GM12878 (cell line): Measurements from ENCODE around the gene GOLGA6B.
"Not testable (repeated sequence)": the region's sequence is repeated elsewhere in the genome, so short reads cannot be mapped to it uniquely, and the experiment has no call there.

Experiments used
- CTCF ChIP-seq, 3 experiments: IDR thresholded peaks in 2 of 3; conservative IDR thresholded peaks in 1 of 3; 2 replicates each; pipeline ENCODE4 v1.5.1; 2011; ENCODE audit warnings: low read depth in 3 of 3, low read length in 3 of 3, mild to moderate bottlenecking in 3 of 3, control low read depth in 2 of 3, moderate library complexity in 2 of 3, inconsistent platforms in 1 of 3, mixed read lengths in 1 of 3; ENCODE audit not compliant: control insufficient read depth in 2 of 3, insufficient read depth in 1 of 3; ENCODE audit errors: extremely low read depth in 1 of 3
- EP300 ChIP-seq, 2 experiments: fragments of 150-350 bp in 1 of 2; IDR thresholded peaks; 2 replicates each; pipeline ENCODE4 v1.6.1; 2011 to 2012; ENCODE audit warnings: low read depth in 2 of 2, low read length in 2 of 2, borderline replicate concordance in 1 of 2, improper control_type of control experiment in 1 of 2, inconsistent platforms in 1 of 2; ENCODE audit not compliant: control insufficient read depth in 1 of 2
- FOS ChIP-seq: IDR thresholded peaks from 3 replicates; pipeline ENCODE4 v1.6.1; 2011; ENCODE audit warnings: borderline replicate concordance; ENCODE audit not compliant: insufficient read length; ENCODE audit errors: extremely low read depth
- IKZF2 ChIP-seq, 2 experiments: fragments of 450-650 bp; IDR thresholded peaks; 2 replicates each; pipeline ENCODE4 v1.6.1; 2017; ENCODE audit warnings: mild to moderate bottlenecking in 2 of 2, moderate library complexity in 2 of 2
- JUND ChIP-seq: IDR thresholded peaks from 2 replicates; pipeline ENCODE4 v1.6.1; 2012; ENCODE audit warnings: low read depth, mild to moderate bottlenecking, low read length, improper control_type of control experiment, moderate library complexity
- MLLT1 ChIP-seq: fragments of 450-650 bp; IDR thresholded peaks from 2 replicates; pipeline ENCODE4 v1.6.1; 2016; ENCODE audit warnings: mild to moderate bottlenecking
- NFIC ChIP-seq: IDR thresholded peaks from 2 replicates; pipeline ENCODE4 v1.6.1; 2012; ENCODE audit warnings: low read depth, mild to moderate bottlenecking, inconsistent platforms, low read length, moderate library complexity
- POLR2A ChIP-seq: IDR thresholded peaks from 2 replicates; pipeline ENCODE4 v1.6.1; 2011; ENCODE audit warnings: low read depth, mild to moderate bottlenecking, low read length
- POLR2AphosphoS5 ChIP-seq: IDR thresholded peaks from 2 replicates; pipeline ENCODE4 v1.6.1; 2011; ENCODE audit warnings: mild to moderate bottlenecking, low read length, inconsistent platforms
- RAD21 ChIP-seq: IDR thresholded peaks from 2 replicates; pipeline ENCODE4 v1.6.1; 2011; ENCODE audit warnings: mild to moderate bottlenecking, low read depth, low read length, moderate library complexity; ENCODE audit not compliant: insufficient read depth
- RFX5 ChIP-seq: IDR thresholded peaks from 2 replicates; pipeline ENCODE4 v1.6.1; 2011; ENCODE audit warnings: low read depth, low read length, improper control_type of control experiment
- YY1 ChIP-seq: IDR thresholded peaks from 2 replicates; pipeline ENCODE4 v1.6.1; 2011; ENCODE audit warnings: low read depth, mild to moderate bottlenecking, low read length
- TF ChIP-seq, protein P1 (sequence below): IDR thresholded peaks from 2 replicates; pipeline ENCODE4 v1.6.1; 2012; ENCODE audit warnings: low read depth, low read length, improper control_type of control experiment
- TF ChIP-seq, protein P2 (sequence below): fragments of 450-650 bp; IDR thresholded peaks from 2 replicates; pipeline ENCODE4 v1.6.1; 2017; ENCODE audit warnings: antibody characterized with exemption, mild to moderate bottlenecking, moderate library complexity

GRCh38 chr15:72670656-72671352 lies 16.3 kb downstream of the GOLGA6B start:
- TF ChIP-seq CTCF (IDR thresholded peaks at IDR 0.05 in 2 of 3, conservative IDR thresholded peaks at IDR 0.05 in 1 of 3; ENCODE audit: control insufficient read depth in 2 of 3, extremely low read depth in 1 of 3, insufficient read depth in 1 of 3, low read depth in 3 of 3, low read length in 3 of 3) (peak; percentile 52 to 82 (median 77)), YY1 (peak; percentile 61; the same call in 1 of the 2 replicates)
- not testable (repeated sequence) for TF ChIP-seq IKZF2 (IDR thresholded peaks at IDR 0.05); POLR2A; NFIC; JUND; MLLT1; RAD21; RFX5; FOS; POLR2AphosphoS5; EP300 (IDR thresholded peaks at IDR 0.05; ENCODE audit: borderline replicate concordance in 1 of 2, control insufficient read depth in 1 of 2, low read depth in 2 of 2, low read length in 2 of 2)
- TF ChIP-seq, protein P1, sequence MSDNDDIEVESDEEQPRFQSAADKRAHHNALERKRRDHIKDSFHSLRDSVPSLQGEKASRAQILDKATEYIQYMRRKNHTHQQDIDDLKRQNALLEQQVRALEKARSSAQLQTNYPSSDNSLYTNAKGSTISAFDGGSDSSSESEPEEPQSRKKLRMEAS, result not testable (repeated sequence)
- TF ChIP-seq, protein P2, sequence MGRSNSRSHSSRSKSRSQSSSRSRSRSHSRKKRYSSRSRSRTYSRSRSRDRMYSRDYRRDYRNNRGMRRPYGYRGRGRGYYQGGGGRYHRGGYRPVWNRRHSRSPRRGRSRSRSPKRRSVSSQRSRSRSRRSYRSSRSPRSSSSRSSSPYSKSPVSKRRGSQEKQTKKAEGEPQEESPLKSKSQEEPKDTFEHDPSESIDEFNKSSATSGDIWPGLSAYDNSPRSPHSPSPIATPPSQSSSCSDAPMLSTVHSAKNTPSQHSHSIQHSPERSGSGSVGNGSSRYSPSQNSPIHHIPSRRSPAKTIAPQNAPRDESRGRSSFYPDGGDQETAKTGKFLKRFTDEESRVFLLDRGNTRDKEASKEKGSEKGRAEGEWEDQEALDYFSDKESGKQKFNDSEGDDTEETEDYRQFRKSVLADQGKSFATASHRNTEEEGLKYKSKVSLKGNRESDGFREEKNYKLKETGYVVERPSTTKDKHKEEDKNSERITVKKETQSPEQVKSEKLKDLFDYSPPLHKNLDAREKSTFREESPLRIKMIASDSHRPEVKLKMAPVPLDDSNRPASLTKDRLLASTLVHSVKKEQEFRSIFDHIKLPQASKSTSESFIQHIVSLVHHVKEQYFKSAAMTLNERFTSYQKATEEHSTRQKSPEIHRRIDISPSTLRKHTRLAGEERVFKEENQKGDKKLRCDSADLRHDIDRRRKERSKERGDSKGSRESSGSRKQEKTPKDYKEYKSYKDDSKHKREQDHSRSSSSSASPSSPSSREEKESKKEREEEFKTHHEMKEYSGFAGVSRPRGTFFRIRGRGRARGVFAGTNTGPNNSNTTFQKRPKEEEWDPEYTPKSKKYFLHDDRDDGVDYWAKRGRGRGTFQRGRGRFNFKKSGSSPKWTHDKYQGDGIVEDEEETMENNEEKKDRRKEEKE, result not testable (repeated sequence)
